ENCODE data around the gene PRR12. TPM values are rescaled to one million over a fixed set of nuclear protein-coding genes. Genes with fewer than 3 reads are reported as not detected.

PRR12 gene
- total RNA-seq, 1 donor from 2014 or later: 14.5 TPM

GRCh38 chr19:49558591-49558990, 32.4 kb upstream of the PRR12 start:
- ATAC-seq (no peak), DNase-seq (ENCODE audit: missing footprints) (no peak)
- intact Hi-C loops (cut with DNase I): no loop called here

DNA sequence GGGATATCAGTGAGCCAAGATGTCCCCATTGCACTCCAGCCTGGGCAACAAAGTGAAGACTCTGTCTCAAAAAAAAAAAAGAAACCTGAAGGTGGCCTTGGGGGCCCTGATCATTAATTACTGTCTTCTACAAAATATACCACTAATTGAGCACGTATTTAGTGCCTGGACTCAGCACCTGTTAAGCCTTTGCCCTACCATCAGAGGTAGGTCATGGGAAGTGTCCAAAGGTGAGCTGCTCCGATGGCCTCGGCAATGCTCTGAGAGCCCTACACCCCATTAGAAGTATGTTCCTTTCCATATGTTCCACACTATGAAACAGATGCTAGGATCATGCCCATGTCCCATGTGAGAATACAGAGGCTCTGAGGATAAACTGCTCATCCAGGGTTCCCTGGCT, 31.5 kb upstream of the PRR12 start:
- ATAC-seq (no peak), DNase-seq (ENCODE audit: missing footprints) (no peak)
- intact Hi-C loops (cut with DNase I): no loop called here

DNA sequence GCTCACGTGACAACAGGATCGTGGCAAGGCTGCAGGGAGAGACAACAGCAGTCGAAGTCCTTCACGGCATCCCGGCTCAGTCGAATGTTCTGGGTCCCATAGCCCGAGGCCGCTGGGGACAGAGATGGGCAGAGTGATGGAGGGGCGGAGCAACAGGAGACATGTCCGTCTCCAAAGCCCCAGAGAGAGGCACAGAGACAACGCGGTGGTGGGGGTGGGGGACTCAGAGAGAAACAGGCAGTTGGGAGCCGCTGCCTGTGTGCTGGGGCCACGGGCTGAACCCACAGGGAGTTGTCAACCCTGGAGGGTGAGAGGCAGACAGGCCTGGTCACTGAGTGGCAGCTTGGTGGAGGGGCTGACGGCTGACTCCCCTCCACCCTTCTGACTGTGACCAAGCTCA, 31.1 kb upstream of the PRR12 start:
- ATAC-seq: peak; percentile 12
- intact Hi-C loops (cut with DNase I): loop anchor here (10.0 kb wide), 1 partner anchor 335 kb away; no protein-coding TSS in a partner anchor
- no peak for DNase-seq (ENCODE audit: missing footprints)

GRCh38 chr19:49560358-49560900, 30.6 kb upstream of the PRR12 start:
- intact Hi-C loops (cut with DNase I): loop anchor here (10.0 kb wide), 1 partner anchor 336 kb away; no protein-coding TSS in a partner anchor
- peak; percentile 50 for ATAC-seq
- no peak for DNase-seq (ENCODE audit: missing footprints)

DNA sequence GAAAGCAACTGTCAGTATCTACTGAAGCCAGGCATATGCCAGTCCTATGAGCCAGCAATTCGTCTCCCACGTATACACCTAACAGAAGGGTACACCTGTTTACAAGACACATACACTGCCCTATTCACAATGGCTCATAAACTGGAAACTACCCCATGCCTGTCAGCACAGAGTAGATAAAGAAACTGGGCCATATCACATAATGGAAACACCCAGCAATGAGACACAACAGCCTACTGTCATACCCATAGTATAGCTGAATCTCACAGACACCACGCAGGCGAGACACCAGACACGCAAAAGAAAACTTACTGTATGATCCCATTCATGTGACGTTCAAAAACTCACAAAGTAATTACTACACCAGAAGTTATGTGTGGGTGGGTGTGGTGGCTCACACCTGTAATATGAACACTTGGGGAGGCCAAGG, 26.4 kb upstream of the PRR12 start:
- intact Hi-C loops (cut with DNase I): loop anchor here (10.0 kb wide), 1 partner anchor 340 kb away; no protein-coding TSS in a partner anchor
- no peak for ATAC-seq
- no peak for DNase-seq (ENCODE audit: missing footprints)

GRCh38 chr19:49565261-49565660, 25.7 kb upstream of the PRR12 start:
- intact Hi-C loops (cut with DNase I): loop anchor here (10.0 kb wide), 1 partner anchor 340 kb away; no protein-coding TSS in a partner anchor
- ATAC-seq: peak; percentile 64
- no peak for DNase-seq (ENCODE audit: missing footprints)

DNA sequence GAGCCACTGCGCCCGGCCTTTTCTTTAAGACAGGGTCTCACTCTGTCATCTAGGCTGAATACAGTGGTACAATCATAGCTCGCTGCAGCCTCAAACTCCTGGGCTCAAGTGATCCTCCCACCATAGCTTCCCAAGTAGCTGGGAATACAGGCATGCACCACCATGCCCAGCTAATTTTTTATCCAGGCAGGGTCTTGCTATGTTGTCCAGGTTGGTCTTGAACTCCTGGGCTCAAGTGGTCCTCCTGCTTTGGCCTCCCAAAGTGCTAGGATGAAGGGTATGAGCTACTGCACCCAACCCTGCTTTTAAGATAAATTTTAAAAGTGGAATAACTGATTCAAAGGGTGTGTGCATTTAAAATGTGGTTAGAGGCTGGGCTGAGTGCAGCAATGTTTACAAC, 24.7 kb upstream of the PRR12 start:
- intact Hi-C loops (cut with DNase I): loop anchor here (10.0 kb wide), 1 partner anchor 342 kb away; no protein-coding TSS in a partner anchor
- no peak for DNase-seq (ENCODE audit: missing footprints)
- ATAC-seq: no peak

GRCh38 chr19:49567861-49568441, 23.0 kb upstream of the PRR12 start:
- no peak for DNase-seq (ENCODE audit: missing footprints)

GRCh38 chr19:49570138-49570856, 20.7 kb upstream of the PRR12 start:
- no peak for DNase-seq (ENCODE audit: missing footprints)
- intact Hi-C loops (cut with DNase I): loop anchor here (2.0 to 5.0 kb wide), 2 partner anchors 67 to 102 kb away; no protein-coding TSS in a partner anchor
- ATAC-seq: peak; percentile 71

More at GRCh38 chr19:49567861-49568441, 23.0 kb upstream of the PRR12 start:
- ATAC-seq: no peak
- intact Hi-C loops (cut with DNase I): loop anchor here (10.0 kb wide), 1 partner anchor 343 kb away; no protein-coding TSS in a partner anchor

DNA sequence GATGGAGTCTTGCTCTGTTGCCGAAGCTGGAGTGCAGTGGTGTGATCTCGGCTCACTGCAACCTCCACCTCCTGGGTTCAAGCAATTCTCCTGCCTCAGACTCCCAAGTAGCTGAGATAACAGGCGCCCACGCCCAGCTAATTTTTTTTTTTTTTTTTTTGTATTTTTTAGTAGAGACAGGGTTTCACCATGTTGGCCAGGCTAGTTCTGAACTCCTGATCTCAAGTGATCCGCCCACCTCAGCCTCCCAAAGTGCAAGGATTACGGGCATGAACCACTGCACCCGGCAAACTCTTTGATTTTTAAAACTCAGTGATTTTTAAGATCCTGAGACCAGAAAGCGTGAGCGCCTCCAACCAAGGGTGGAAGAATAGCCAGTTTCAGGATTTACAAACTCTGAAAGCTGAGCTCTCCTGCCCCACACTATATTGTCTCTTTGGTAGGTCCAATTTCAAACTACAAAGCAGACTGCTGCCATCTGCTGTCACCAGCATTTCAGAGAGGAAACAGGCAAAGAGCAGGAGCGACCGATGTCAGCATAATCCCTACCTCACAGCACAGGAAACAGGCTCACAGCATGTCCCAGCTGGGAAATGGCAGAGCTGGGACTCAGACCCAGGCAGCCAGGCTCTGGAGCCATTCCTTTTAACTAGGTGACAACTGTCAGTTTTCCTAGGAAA, 19.8 kb upstream of the PRR12 start:
- DNase-seq (ENCODE audit: missing footprints): no peak
- intact Hi-C loops (cut with DNase I): loop anchor here (2.0 to 5.0 kb wide), 2 partner anchors 68 to 101 kb away; no protein-coding TSS in a partner anchor
- ATAC-seq: peak; percentile 72

GRCh38 chr19:49573009-49573408, 18.0 kb upstream of the PRR12 start:
- intact Hi-C loops (cut with DNase I): loop anchor here (5.0 kb wide), 1 partner anchor 99 kb away; no protein-coding TSS in a partner anchor
- DNase-seq (ENCODE audit: missing footprints): no peak
- no peak for ATAC-seq

- DNase-seq (ENCODE audit: missing footprints) (no peak), ATAC-seq (no peak)
- intact Hi-C loops (cut with DNase I): loop anchor here (5.0 kb wide), 1 partner anchor 99 kb away; no protein-coding TSS in a partner anchor
These were observed 17.6 kb upstream of the PRR12 start for GRCh38 chr19:49573425-49573824.

- ATAC-seq (no peak), DNase-seq (ENCODE audit: missing footprints) (no peak)
- intact Hi-C loops (cut with DNase I): loop anchor here (5.0 kb wide), 1 partner anchor 98 kb away; no protein-coding TSS in a partner anchor
These were observed 16.7 kb upstream of the PRR12 start for GRCh38 chr19:49574206-49574755.

DNA sequence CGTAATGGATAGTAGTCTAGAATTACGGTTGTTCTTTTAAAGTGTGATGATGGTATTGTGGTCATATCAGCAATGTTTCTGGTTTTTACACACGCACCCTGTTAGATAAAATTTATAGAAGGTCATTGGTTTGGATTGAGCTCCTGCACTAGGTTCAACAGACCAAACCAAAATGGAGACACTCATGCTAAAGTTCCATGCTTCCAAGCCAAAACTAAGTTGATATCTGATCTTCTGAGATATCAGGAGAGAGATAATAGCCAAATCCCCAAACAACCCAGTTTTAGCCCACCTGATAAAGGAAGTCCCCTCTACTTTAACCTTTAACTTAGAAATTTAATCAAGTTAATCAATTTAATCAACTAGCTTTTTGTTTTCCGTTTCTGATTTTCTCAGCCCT, 11.8 kb upstream of the PRR12 start:
- intact Hi-C loops (cut with DNase I): no loop called here
- no peak for ATAC-seq
- no peak for DNase-seq (ENCODE audit: missing footprints)

- intact Hi-C loops (cut with DNase I): no loop called here
These were observed 11.1 kb upstream of the PRR12 start for GRCh38 chr19:49579947-49580263.

GRCh38 chr19:49580264-49581006, 10.5 kb upstream of the PRR12 start, which contains the start of gene NOSIP:
Gene NOSIP (minus strand): TSS chr19:49580556. CDS start chr19:49560691, 19,865 bp downstream.
- ATAC-seq (peak; percentile 98), DNase-seq (ENCODE audit: missing footprints) (peak; percentile 95)
- intact Hi-C loops (cut with DNase I): no loop called here

More at GRCh38 chr19:49579947-49580263, 11.1 kb upstream of the PRR12 start:
- no peak for ATAC-seq
- DNase-seq (ENCODE audit: missing footprints): no peak

- ATAC-seq: no peak
- intact Hi-C loops (cut with DNase I): no loop called here
- no peak for DNase-seq (ENCODE audit: missing footprints)
These were observed 9.9 kb upstream of the PRR12 start, which contains the start of gene PRRG2 for GRCh38 chr19:49581007-49581508. Gene PRRG2 (plus strand): TSS chr19:49581316. CDS start chr19:49583220, 1,904 bp downstream.

DNA sequence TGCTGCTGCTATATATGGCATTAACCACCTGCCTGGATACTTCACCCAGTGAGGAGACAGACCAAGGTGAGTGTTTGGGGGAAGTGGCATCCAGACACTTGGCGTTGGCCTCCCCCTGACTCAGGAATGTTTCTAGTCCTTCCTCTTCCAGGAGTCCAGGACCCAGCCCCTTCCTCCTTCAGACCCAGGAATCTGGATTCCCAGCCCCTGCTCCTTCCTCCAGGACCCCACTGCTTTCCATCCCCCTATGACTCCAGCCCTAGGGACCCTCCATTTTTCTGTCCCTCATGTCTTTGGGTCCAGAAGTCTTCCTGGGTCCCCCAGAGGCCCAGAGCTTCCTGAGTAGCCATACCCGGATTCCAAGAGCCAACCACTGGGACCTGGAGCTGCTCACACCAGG, 7.7 kb upstream of the PRR12 start:
- intact Hi-C loops (cut with DNase I): no loop called here
- DNase-seq (ENCODE audit: missing footprints) (no peak), ATAC-seq (no peak)

Measured in Right ventricle myocardium inferior (tissue), 1 donor.